DMS153 treated with DMSO at 0.1 percent for 48 hours (cell line): ENCODE measurements around the gene ADRA1B.
"Not testable (repeated sequence)": the region's sequence is repeated elsewhere in the genome, so short reads cannot be mapped to it uniquely, and the experiment has no call there.

Experiments
- DNase-seq: peaks from one replicate; lab custom pipeline; 2025; ENCODE audit not compliant: unreplicated experiment; lab: John Stamatoyannopoulos, UW

Gene ADRA1B

GRCh38 chr5:160009591-160009989, 93.3 kb downstream of the ADRA1B start:
- DNase-seq, result no peak

GRCh38 chr5:160011471-160011870, 95.2 kb downstream of the ADRA1B start:
- DNase-seq, result no peak

GRCh38 chr5:160014197-160014596, 97.9 kb downstream of the ADRA1B start:
- DNase-seq, result not testable (repeated sequence)

- DNase-seq, result no peak
Observed at GRCh38 chr5:160018945-160019625, 102.8 kb downstream of the ADRA1B start.

GRCh38 chr5:160020266-160020770, 104.0 kb downstream of the ADRA1B start:
- DNase-seq, result no peak

GRCh38 chr5:160020964-160021363, 104.7 kb downstream of the ADRA1B start:
- DNase-seq, result no peak

GRCh38 chr5:160021831-160022446, 105.7 kb downstream of the ADRA1B start:
- peak; percentile 15 for DNase-seq
